H1 (cell line): ENCODE data around the gene NHP2. TPM values are rescaled to one million over a fixed set of nuclear protein-coding genes. Genes with fewer than 3 reads are reported as not detected.

Experiments
- CTCF ChIA-PET: fragments of 300-600 bp; sonication (Branson Sonifier 250); formaldehyde crosslinking; loops from one replicate; lab custom pipeline; 2021; ENCODE audit not compliant: partially characterized antibody; lab: Charles Lee
- POLR2A ChIA-PET: fragments of 300-600 bp; sonication (Branson Sonifier 250); formaldehyde crosslinking; loops from one replicate; lab custom pipeline; 2021; ENCODE audit warnings: inconsistent platforms; ENCODE audit not compliant: partially characterized antibody; lab: Charles Lee
- DNase-seq, 2 experiments: peaks; one replicate each; pipeline versions ENCODE4 v3.0.0 to v3.0.0-alpha.2; 2010 to 2022; ENCODE audit warnings: low spot score in 2 of 2, low read depth in 1 of 2, mixed read lengths in 1 of 2
- FAIRE-seq: peaks from 2 replicates; lab custom pipeline; 2011; peaks lifted over from hg19 to GRCh38; lab: Jason Lieb, UNC
- H2AFZ ChIP-seq: 2 replicates; pipeline ENCODE4 v1.8.1; 2012; ENCODE audit warnings: low read length, inconsistent platforms
- H2AK5ac ChIP-seq: 2 replicates; pipeline ENCODE4 v1.6.1; 2013; ENCODE audit warnings: low read depth, low read length
- H2BK120ac ChIP-seq: replicated peaks from 2 replicates; pipeline ENCODE3; 2013; ENCODE audit warnings: low read depth, low read length, inconsistent platforms
- H2BK12ac ChIP-seq: 2 replicates; pipeline ENCODE4 v1.6.1; 2013; ENCODE audit warnings: low read depth, low read length
- H2BK15ac ChIP-seq: 2 replicates; pipeline ENCODE4 v1.6.1; 2013; ENCODE audit warnings: low read length
- H2BK20ac ChIP-seq: 2 replicates; pipeline ENCODE4 v1.6.1; 2013; ENCODE audit warnings: low read length
- H2BK5ac ChIP-seq: 2 replicates; pipeline ENCODE4 v1.6.1; 2013; ENCODE audit warnings: low read depth, low read length
- H3K14ac ChIP-seq: 2 replicates; pipeline ENCODE4 v1.6.1; 2013; ENCODE audit warnings: inconsistent platforms; ENCODE audit not compliant: insufficient read length
- H3K18ac ChIP-seq: 2 replicates; pipeline ENCODE4 v1.6.1; 2013; ENCODE audit warnings: low read length; ENCODE audit errors: extremely low read depth
- H3K23ac ChIP-seq: 2 replicates; pipeline ENCODE4 v1.6.1; 2013; ENCODE audit warnings: inconsistent platforms; ENCODE audit not compliant: insufficient read length
- H3K23me2 ChIP-seq: 2 replicates; pipeline ENCODE4 v1.6.1; 2013; ENCODE audit warnings: low read depth, low read length
- H3K27ac ChIP-seq: 2 replicates; pipeline ENCODE4 v1.6.1; 2011; ENCODE audit warnings: low read depth, low read length, inconsistent platforms
- H3K27me3 ChIP-seq, 4 experiments: replicated peaks in 1 of 4; 1 replicate in 1 of 4; 2 replicates in 3 of 4; pipeline versions ENCODE4 v1.6.1 to v1.8.1; 2011 to 2013; ENCODE audit warnings: low read length in 3 of 4, mild to moderate bottlenecking in 3 of 4, inconsistent platforms in 2 of 4, mixed read lengths in 2 of 4, moderate library complexity in 1 of 4; ENCODE audit not compliant: control insufficient read depth in 3 of 4, insufficient read depth in 3 of 4; ENCODE audit errors: extremely low read depth in 1 of 4
- H3K36me3 ChIP-seq, 4 experiments: 2 replicates each; pipeline versions ENCODE4 v1.6.1 to v1.8.1; 2011 to 2013; ENCODE audit warnings: mild to moderate bottlenecking in 4 of 4, low read length in 3 of 4, moderate library complexity in 2 of 4, control low read depth in 1 of 4, inconsistent platforms in 1 of 4; ENCODE audit not compliant: insufficient read depth in 4 of 4, control insufficient read depth in 2 of 4
- H3K4ac ChIP-seq: replicated peaks from 2 replicates; pipeline ENCODE3; 2013; ENCODE audit warnings: low read length, low read depth, mixed read lengths, inconsistent platforms; ENCODE audit not compliant: insufficient read length
- H3K4me1 ChIP-seq, 4 experiments: replicated peaks in 1 of 4; 1 replicate in 1 of 4; 2 replicates in 3 of 4; pipeline versions ENCODE4 v1.6.1 to v1.8.1; 2011 to 2013; ENCODE audit warnings: low read length in 3 of 4, inconsistent platforms in 2 of 4, mixed read lengths in 1 of 4; ENCODE audit not compliant: insufficient read depth in 4 of 4, control insufficient read depth in 3 of 4
- H3K4me2 ChIP-seq, 2 experiments: 2 replicates each; pipeline versions ENCODE4 v1.6.1 to v1.8.1; 2011 to 2013; ENCODE audit warnings: low read depth in 2 of 2, low read length in 2 of 2, control low read depth in 1 of 2, inconsistent platforms in 1 of 2, mild to moderate bottlenecking in 1 of 2; ENCODE audit not compliant: insufficient read depth in 1 of 2
- H3K4me3 ChIP-seq, 4 experiments: fragments of 200-600, 300-600 bp in 1 of 4; sonication (generic), shearing (Covaris generic), sonication (Bioruptor Twin) in 1 of 4; 2 replicates each; pipeline versions ENCODE4 v1.5.1 to v1.8.1; 2011 to 2016; ENCODE audit warnings: low read length in 4 of 4, low read depth in 3 of 4, control low read depth in 2 of 4, inconsistent platforms in 2 of 4, mild to moderate bottlenecking in 2 of 4, mixed read lengths in 1 of 4, moderate library complexity in 1 of 4; ENCODE audit not compliant: insufficient read depth in 2 of 4; ENCODE audit errors: extremely low read depth in 1 of 4
- H3K56ac ChIP-seq: replicated peaks from 2 replicates; pipeline ENCODE3; 2013; ENCODE audit warnings: low read depth, mild to moderate bottlenecking, mixed read lengths, low read length, inconsistent platforms; ENCODE audit not compliant: insufficient read length
- H3K79me1 ChIP-seq: 2 replicates; pipeline ENCODE4 v1.6.1; 2013; ENCODE audit warnings: low read depth, low read length, control low read depth
- H3K79me2 ChIP-seq, 2 experiments: 2 replicates each; pipeline versions ENCODE4 v1.6.1 to v1.8.1; 2012 to 2013; ENCODE audit warnings: low read length in 2 of 2, mild to moderate bottlenecking in 2 of 2, inconsistent platforms in 1 of 2; ENCODE audit not compliant: insufficient read depth in 2 of 2, control insufficient read depth in 1 of 2
- H3K9ac ChIP-seq, 4 experiments: replicated peaks in 1 of 4; 1 replicate in 1 of 4; 2 replicates in 3 of 4; pipeline versions ENCODE4 v1.6.1 to v1.8.1; 2011 to 2013; ENCODE audit warnings: low read depth in 3 of 4, low read length in 3 of 4, control low read depth in 2 of 4, mild to moderate bottlenecking in 2 of 4, moderate library complexity in 2 of 4, inconsistent platforms in 1 of 4; ENCODE audit errors: extremely low read depth in 1 of 4
- H3K9me3 ChIP-seq, 2 experiments: 2 replicates each; pipeline versions ENCODE4 v1.6.1 to v1.8.1; 2012 to 2013; ENCODE audit warnings: mild to moderate bottlenecking in 2 of 2, moderate library complexity in 2 of 2, control low read depth in 1 of 2, inconsistent platforms in 1 of 2, low read depth in 1 of 2, low read length in 1 of 2, mixed read lengths in 1 of 2; ENCODE audit not compliant: insufficient read depth in 2 of 2
- H4K20me1 ChIP-seq, 2 experiments: replicated peaks in 1 of 2; 2 replicates each; pipeline versions ENCODE3 to v1.8.1; 2011 to 2013; ENCODE audit warnings: inconsistent platforms in 2 of 2, low read length in 2 of 2, mild to moderate bottlenecking in 1 of 2; ENCODE audit not compliant: insufficient read depth in 2 of 2, control insufficient read depth in 1 of 2
- H4K5ac ChIP-seq: 2 replicates; pipeline ENCODE4 v1.6.1; 2013; ENCODE audit warnings: low read length, low read depth, mixed read lengths, inconsistent platforms; ENCODE audit not compliant: insufficient read length
- H4K8ac ChIP-seq: 2 replicates; pipeline ENCODE4 v1.8.0; 2013; ENCODE audit warnings: mild to moderate bottlenecking, moderate library complexity, low read length, inconsistent platforms; ENCODE audit not compliant: insufficient read depth; ENCODE audit errors: extremely low read depth
- H4K91ac ChIP-seq: replicated peaks from 2 replicates; pipeline ENCODE3; 2013; ENCODE audit warnings: low read length, mixed read lengths, inconsistent platforms; ENCODE audit not compliant: insufficient read length
- BRCA1 ChIP-seq: IDR thresholded peaks from 2 replicates; pipeline ENCODE4 v1.6.1; 2012; ENCODE audit warnings: low read depth, low read length, improper control_type of control experiment
- EZH2 ChIP-seq: fragments of 200-600 bp; sonication (generic); IDR thresholded peaks from 2 replicates; pipeline ENCODE4 v1.7.1; 2012; ENCODE audit warnings: low read depth, mild to moderate bottlenecking, moderate library complexity, low read length, inconsistent platforms; ENCODE audit not compliant: severe bottlenecking
- JUND ChIP-seq: IDR thresholded peaks from 2 replicates; pipeline ENCODE4 v1.6.1; 2011; ENCODE audit warnings: mild to moderate bottlenecking, improper control_type of control experiment, low read length
- SIN3A ChIP-seq, 2 experiments: IDR thresholded peaks in 1 of 2; conservative IDR thresholded peaks in 1 of 2; 2 replicates each; pipeline ENCODE4 v1.6.1; 2011 to 2012; ENCODE audit warnings: low read length in 2 of 2, improper control_type of control experiment in 1 of 2, low read depth in 1 of 2, mild to moderate bottlenecking in 1 of 2
- SRF ChIP-seq: IDR thresholded peaks from 2 replicates; pipeline ENCODE4 v1.6.1; 2011; ENCODE audit warnings: mild to moderate bottlenecking, low read depth, low read length, moderate library complexity
- TBP ChIP-seq: IDR thresholded peaks from 2 replicates; pipeline ENCODE4 v1.6.1; 2011; ENCODE audit warnings: low read depth, low read length, improper control_type of control experiment
- WGBS, 2 experiments: shearing (Covaris generic) in 1 of 2; methylation state at CpG; one replicate each; pipeline versions ENCODE4 v1.1.6 to v1.1.7; 2013 to 2015; ENCODE audit warnings: low lambda C conversion rate in 2 of 2, mixed read lengths in 2 of 2, inconsistent platforms in 1 of 2, low coverage in 1 of 2, missing lambda C conversion rate in 1 of 2; ENCODE audit not compliant: insufficient replicate concordance in 2 of 2, insufficient coverage in 1 of 2, insufficient read length in 1 of 2; ENCODE audit errors: extremely low coverage in 1 of 2, missing lambda C conversion rate in 1 of 2; 5-methylcytosine and 5-hydroxymethylcytosine counted together
- long read RNA-seq, 2 experiments: library from RNA in 1 of 2; library from capped mRNA in 1 of 2; stranded (forward); transcript quantifications; one replicate each; pipeline ENCODE4 v2.0.0, GENCODE V29; 2021; ENCODE audit warnings: inconsistent platforms in 1 of 2
- polyA minus RNA-seq, 3 experiments: library from RNA; depleted of rRNA, polyadenylated mRNA; stranded (reverse); fragments of >200 nt; gene quantifications; 1 replicate in 2 of 3; 2 replicates in 1 of 3; pipeline ENCODE4 v1.2.3, GENCODE V29; 2011
- polyA plus RNA-seq, 7 experiments: library from polyadenylated mRNA; depleted of rRNA in 3 of 7; stranded (reverse) in 5 of 7; unstranded in 2 of 7; fragments of >200 nt in 5 of 7; fragments of 200-250 nt in 2 of 7; gene quantifications; 1 replicate in 5 of 7; 2 replicates in 1 of 7; 4 replicates in 1 of 7; pipeline versions ENCODE4 v1.2.1 to v1.2.3, GENCODE V29; 2011 to 2013; ENCODE audit warnings: missing spikeins in 2 of 7, mixed read lengths in 2 of 7
- total RNA-seq: library from RNA; stranded (reverse); fragmentation: NEBNext Ultra II Directional; extraction: Animal tissue kit (Norgen Biotek cat#: 25700); gene quantifications from 2 replicates; pipeline ENCODE4 v1.2.1, GENCODE V29; 2021

Gene NHP2
- total RNA-seq (263 and 281 TPM in 2 replicates), polyA plus RNA-seq (2011; rRNA removed) (241 and 344 TPM in 2 replicates), polyA minus RNA-seq (2011; rRNA and poly(A)+ RNA removed) (58.6 and 61.0 TPM in 2 replicates)
- 302 TPM for polyA plus RNA-seq (2011; cell fraction: cytosol; rRNA removed)
- 166 TPM for polyA plus RNA-seq (2011; cell fraction: nucleus; rRNA removed)
- 273 to 334 TPM (median 320 TPM) in 4 replicates for polyA plus RNA-seq (2012, experiment 1 of 2)
- 440 TPM for polyA plus RNA-seq (2012, experiment 2 of 2)
- 244 TPM for polyA plus RNA-seq (2013, experiment 1 of 2)
- 251 TPM for polyA plus RNA-seq (2013, experiment 2 of 2)
- polyA minus RNA-seq (2011; cell fraction: cytosol; rRNA and poly(A)+ RNA removed), result 117 TPM
- 80.9 TPM for polyA minus RNA-seq (2011; cell fraction: nucleus; rRNA and poly(A)+ RNA removed)
- long read RNA-seq, experiment 1, transcript NHP2-201 (4 exons, 865 nt), result major isoform, 247 of 288 reads
- long read RNA-seq, experiment 1, transcript NHP2-202 (3 exons, 599 nt), result minor isoform, 7 of 288 reads
- long read RNA-seq, experiment 1, partial matches to known transcripts, result 32 of 288 reads
- long read RNA-seq, experiment 1, other reads (novel, unspliced or antisense), result 2 of 288 reads
- long read RNA-seq, experiment 2, transcript NHP2-201 (4 exons, 865 nt), result major isoform, 275 of 319 reads
- long read RNA-seq, experiment 2, partial matches to known transcripts, result 43 of 319 reads
- long read RNA-seq, experiment 2, other reads (novel, unspliced or antisense), result 1 of 319 reads

DNA sequence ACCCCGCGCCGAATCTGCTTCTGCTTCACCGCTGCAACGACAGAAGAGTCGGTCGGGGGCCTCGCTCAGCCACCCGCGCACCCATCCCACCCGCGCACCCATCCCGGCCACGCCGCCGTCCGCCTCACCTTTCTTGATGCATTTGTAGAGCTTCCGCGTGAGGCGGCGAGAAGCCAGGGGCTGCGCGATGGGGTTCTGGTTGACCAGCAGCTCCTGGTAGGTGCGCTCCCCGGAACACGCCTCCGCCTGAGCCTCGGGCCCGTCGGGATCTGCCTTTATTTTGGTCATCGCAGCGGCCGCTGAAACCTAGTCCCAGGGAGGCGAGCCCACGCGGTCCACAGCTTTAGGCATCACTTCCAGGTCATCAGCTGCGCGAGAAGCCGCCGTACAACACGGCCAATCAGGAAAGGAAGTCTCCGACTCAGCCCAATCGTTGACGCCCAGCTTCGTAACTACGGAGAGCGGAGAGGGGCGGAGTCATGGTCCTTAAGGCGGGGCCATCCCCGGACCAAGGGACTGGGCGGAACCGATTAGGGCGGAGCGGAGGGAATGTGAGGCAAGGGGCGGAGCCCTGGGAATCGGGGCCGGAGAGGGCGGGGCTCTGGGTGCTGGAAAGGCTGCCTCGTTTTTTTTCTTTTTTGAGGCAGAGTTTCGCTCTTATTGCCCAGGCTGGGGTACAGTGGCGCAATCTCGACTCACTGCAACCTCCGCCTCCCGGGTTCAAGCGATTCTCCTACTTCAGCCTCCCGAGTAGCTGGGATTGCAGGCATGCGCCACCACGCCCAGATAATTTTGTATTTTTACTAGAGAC, at the start of gene NHP2:
Gene NHP2, minus strand, starts transcription at position 356 of the 811 bp plus-strand sequence. Its CDS starts 68 bp downstream, at position 288.
- no peak within 1 kb of the TSS for H4K91ac ChIP-seq
- H2AFZ ChIP-seq, result no peak within 1 kb of the TSS
- CTCF ChIA-PET, result interaction anchor here (0.6 to 24.6 kb wide), 7 partner anchors 10 to 697 kb away, joined by 3 to 515 read pairs (median 5); no protein-coding TSS in a partner anchor
- peaks cover 17 to 30% (median 22%) of the 10 kb centered on the region in 4 experiments for H3K36me3 ChIP-seq
- no peak within 1 kb of the TSS for H3K14ac ChIP-seq
- peaks cover 0 to 12% of the 10 kb centered on the region in 2 experiments; a peak in 2 of 4 replicates for H3K79me2 ChIP-seq
- peak within 1 kb of the TSS; percentile 96 for H4K8ac ChIP-seq
- peak within 1 kb of the TSS; percentile 4 for H3K18ac ChIP-seq
- peak within 1 kb of the TSS; percentile 81 to 89 (median 86) for H3K4me3 ChIP-seq
- H3K4me2 ChIP-seq, result peak within 1 kb of the TSS; percentile 85 to 87
- DNase-seq (peak; percentile 95 to 99), FAIRE-seq (peak; percentile 88)
- H3K56ac ChIP-seq, result no peak within 1 kb of the TSS
- H3K79me1 ChIP-seq, result peaks cover 6% of the 10 kb centered on the region
- H3K4me1 ChIP-seq, result peaks cover 0 to 3% (median 2%) of the 10 kb centered on the region in 4 experiments; a peak in 4 of 7 replicates
- peaks cover 6% of the 10 kb centered on the region; the same call in 1 of the 2 replicates for H3K23me2 ChIP-seq
- peak within 1 kb of the TSS; percentile 68; the same call in 1 of the 2 replicates for H2BK12ac ChIP-seq
- 0 out of 2 replicates have a peak within 1 kb of the TSS, but pooled peaks have one; percentile 48 for H2BK20ac ChIP-seq
- peak within 1 kb of the TSS; percentile 35; the same call in 1 of the 2 replicates for H3K27ac ChIP-seq
- H3K27me3 ChIP-seq, result no peaks in the 10 kb centered on the region
- peak within 1 kb of the TSS; percentile 21 for H3K4ac ChIP-seq
- no peak within 1 kb of the TSS for H4K5ac ChIP-seq
- H2BK120ac ChIP-seq, result no peak within 1 kb of the TSS
- peak within 1 kb of the TSS; percentile 73 for H2BK5ac ChIP-seq
- peak within 1 kb of the TSS; percentile 83 to 96 (median 88) for H3K9ac ChIP-seq
- H3K9me3 ChIP-seq, result no peaks in the 10 kb centered on the region
- H3K23ac ChIP-seq, result no peak within 1 kb of the TSS
- WGBS, 2 experiments, result 6% methylated on average over 61 of the region's 68 CpGs; no CpG with 5 or more reads in 1 of the 2 experiments
- H2AK5ac ChIP-seq, result peak within 1 kb of the TSS; percentile 65; the same call in 1 of the 2 replicates
- POLR2A ChIA-PET, result interaction anchor here (0.9 to 40.7 kb wide), 19 partner anchors 9 to 171 kb away, joined by 3 to 1250 read pairs (median 6); partner anchors contain the start of genes HNRNPAB, N4BP3, PHYKPL and RMND5B
- H4K20me1 ChIP-seq, result peaks cover 8 to 9% of the 10 kb centered on the region in 2 experiments
- H2BK15ac ChIP-seq, result no peak within 1 kb of the TSS; the same call in 1 of the 2 replicates
- TF ChIP-seq BRCA1, result no peak
- TF ChIP-seq SIN3A (conservative IDR thresholded peaks at IDR 0.05 in 1 of 2, IDR thresholded peaks at IDR 0.05 in 1 of 2; ENCODE audit: low read depth in 1 of 2, low read length in 2 of 2), result peak; percentile 40 to 84; a peak in 2 of 4 replicates
- peak; percentile 49; the same call in 1 of the 2 replicates for TF ChIP-seq TBP
- TF ChIP-seq EZH2, result no peak
- TF ChIP-seq JUND, result no peak
- 0 out of 2 replicates have a peak, but pooled peaks have one; percentile 36 for TF ChIP-seq SRF
